CD14-positive monocyte (primary cell): ENCODE data around the gene CELF2. TPM values are rescaled to one million over a fixed set of nuclear protein-coding genes. Genes with fewer than 3 reads are reported as not detected.

ENCODE experiments used
- DNase-seq, 3 donors: peaks; one replicate each; pipeline ENCODE4 v3.0.0-alpha.2; 2011 to 2022
- H2AFZ ChIP-seq: 2 replicates; pipeline ENCODE4 v1.6.0; 2012; ENCODE audit warnings: mild to moderate bottlenecking, low read depth, low read length, inconsistent platforms; ENCODE audit not compliant: insufficient read depth, poor library complexity, severe bottlenecking
- H3K27ac ChIP-seq, 2 donors: 1 replicate in 1 of 2; 2 replicates in 1 of 2; pipeline ENCODE4 v1.5.1; 2012 to 2013; ENCODE audit warnings: low read length in 2 of 2, control low read depth in 1 of 2, inconsistent platforms in 1 of 2, low read depth in 1 of 2, mild to moderate bottlenecking in 1 of 2
- H3K27me3 ChIP-seq, 2 donors: one replicate each; pipeline versions ENCODE4 v1.6.0 to v1.6.1; 2011 to 2013; ENCODE audit warnings: low read length in 2 of 2; ENCODE audit not compliant: control insufficient read depth in 2 of 2, insufficient read depth in 2 of 2
- H3K36me3 ChIP-seq, 2 donors: replicated peaks in 1 of 2; 1 replicate in 1 of 2; 2 replicates in 1 of 2; pipeline versions ENCODE4 v1.5.1 to v1.6.1; 2012 to 2013; ENCODE audit warnings: low read length in 2 of 2, control low read depth in 1 of 2, inconsistent platforms in 1 of 2, mild to moderate bottlenecking in 1 of 2; ENCODE audit not compliant: insufficient read depth in 2 of 2, control insufficient read depth in 1 of 2
- H3K4me1 ChIP-seq, 2 donors: 1 replicate in 1 of 2; 2 replicates in 1 of 2; pipeline versions ENCODE4 v1.5.1 to v1.6.1; 2012 to 2013; ENCODE audit warnings: low read length in 2 of 2, control low read depth in 1 of 2, inconsistent platforms in 1 of 2, mild to moderate bottlenecking in 1 of 2, moderate library complexity in 1 of 2; ENCODE audit not compliant: insufficient read depth in 2 of 2, control insufficient read depth in 1 of 2
- H3K4me2 ChIP-seq: replicated peaks from 2 replicates; pipeline ENCODE3; 2012; ENCODE audit warnings: low read length, moderate library complexity, mild to moderate bottlenecking; ENCODE audit not compliant: poor library complexity, severe bottlenecking; ENCODE audit errors: extremely low read depth
- H3K4me3 ChIP-seq, 3 experiments: fragments of 200-600 bp in 1 of 3; sonication (generic) in 1 of 3; replicated peaks in 1 of 3; 1 replicate in 2 of 3; 2 replicates in 1 of 3; pipeline ENCODE4 v1.5.1; 2011 to 2013; ENCODE audit warnings: low read length in 3 of 3, mild to moderate bottlenecking in 3 of 3, control low read depth in 2 of 3, low read depth in 2 of 3, inconsistent platforms in 1 of 3, moderate library complexity in 1 of 3
- H3K79me2 ChIP-seq: 2 replicates; pipeline ENCODE4 v1.6.0; 2012; ENCODE audit warnings: mild to moderate bottlenecking, control low read depth, inconsistent platforms, low read length, moderate library complexity; ENCODE audit not compliant: insufficient read depth
- H3K9ac ChIP-seq: 2 replicates; pipeline ENCODE4 v1.6.0; 2017; ENCODE audit warnings: low read length, mild to moderate bottlenecking; ENCODE audit not compliant: insufficient read depth, poor library complexity, severe bottlenecking
- H3K9me3 ChIP-seq, 2 donors: replicated peaks in 1 of 2; 1 replicate in 1 of 2; 2 replicates in 1 of 2; pipeline versions ENCODE4 v1.5.1 to v1.6.1; 2012 to 2013; ENCODE audit warnings: low read length in 2 of 2, control low read depth in 1 of 2; ENCODE audit not compliant: control insufficient read depth in 1 of 2, insufficient read depth in 1 of 2
- H4K20me1 ChIP-seq: 2 replicates; pipeline ENCODE4 v1.6.0; 2012; ENCODE audit warnings: mild to moderate bottlenecking, low read length, control low read depth, moderate library complexity; ENCODE audit not compliant: insufficient read depth
- H3K27ac Mint-ChIP-seq, 7 donors: one replicate each; pipeline ENCODE4 v1.8.0; 2020; ENCODE audit warnings: mild to moderate bottlenecking in 7 of 7, mixed read lengths in 7 of 7, moderate library complexity in 6 of 7, inconsistent platforms in 2 of 7
- H3K27me3 Mint-ChIP-seq, 3 donors: one replicate each; pipeline ENCODE4 v1.8.0; 2021 to 2022; ENCODE audit warnings: low read depth in 3 of 3, mild to moderate bottlenecking in 3 of 3, mixed read lengths in 3 of 3, moderate library complexity in 3 of 3, inconsistent platforms in 1 of 3
- H3K36me3 Mint-ChIP-seq, 2 donors: one replicate each; pipeline ENCODE4 v1.8.0; 2020; ENCODE audit warnings: mixed read lengths in 2 of 2, inconsistent platforms in 1 of 2, mild to moderate bottlenecking in 1 of 2
- H3K4me1 Mint-ChIP-seq: one replicate; pipeline ENCODE4 v1.8.0; 2020; ENCODE audit warnings: mild to moderate bottlenecking, mixed read lengths
- H3K4me3 Mint-ChIP-seq, 2 donors: one replicate each; pipeline ENCODE4 v1.8.0; 2020; ENCODE audit warnings: mild to moderate bottlenecking in 2 of 2, mixed read lengths in 2 of 2, moderate library complexity in 1 of 2
- H3K9me3 Mint-ChIP-seq, 7 donors: one replicate each; pipeline ENCODE4 v1.8.0; 2020 to 2022; ENCODE audit warnings: mixed read lengths in 7 of 7, mild to moderate bottlenecking in 6 of 7, moderate library complexity in 6 of 7, inconsistent platforms in 2 of 7
- CTCF ChIP-seq: fragments of 200-600 bp; IDR thresholded peaks from one replicate; pipeline ENCODE4 v1.8.0; 2022; ENCODE audit warnings: antibody characterized with exemption, mild to moderate bottlenecking
- WGBS: methylation state at CpG from one replicate; pipeline ENCODE4 v1.1.5; 2013; ENCODE audit warnings: missing lambda C conversion rate; ENCODE audit not compliant: insufficient coverage; 5-methylcytosine and 5-hydroxymethylcytosine counted together
- intact Hi-C, 2 donors: fragments of 100-400 bp; cut with micrococcal nuclease; formaldehyde crosslinking; loops; one replicate each; pipeline versions ENCODE4 v1.15.0 to v1.15.1; 2023
- polyA plus RNA-seq, 3 donors: library from polyadenylated mRNA; depleted of rRNA in 1 of 3; unstranded in 2 of 3; stranded (reverse) in 1 of 3; fragments of 300-500 nt in 2 of 3; fragments of >200 nt in 1 of 3; fragmentation: Illumina TruSeq in 2 of 3; gene quantifications; 1 replicate in 2 of 3; 2 replicates in 1 of 3; pipeline ENCODE4 v1.2.3, GENCODE V29; 2012 to 2021

The CELF2 gene
- polyA plus RNA-seq, 3 donors = 53.5 to 93.3 (median 80.5) TPM

DNA sequence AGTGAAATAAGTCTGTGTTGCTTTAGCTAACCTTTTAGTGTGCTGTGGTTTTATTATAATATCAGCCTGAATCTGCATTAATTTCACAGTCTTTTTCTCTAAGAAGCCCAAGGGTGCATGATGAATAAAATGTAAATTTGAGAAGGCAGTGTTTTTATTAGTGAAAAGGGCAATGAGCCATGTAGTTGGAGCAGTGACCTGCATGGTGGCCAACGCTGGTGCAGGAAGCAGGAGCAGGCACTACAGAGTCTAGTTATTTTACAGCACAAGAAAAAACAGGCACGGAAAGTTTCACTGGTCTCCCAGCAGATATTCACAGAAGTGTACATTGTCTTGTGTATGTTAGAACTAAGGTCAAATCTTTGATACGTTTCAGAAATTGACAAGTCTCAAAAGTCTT, 247.8 kb downstream of the CELF2 start:
- intact Hi-C loops = no loop called here
- no peaks in the 10 kb centered on the region for H3K27me3 ChIP-seq
- no peak overlapping the region for H3K27ac ChIP-seq
- Mint-ChIP-seq H3K9me3 (no peaks in the 10 kb centered on the region), H3K27me3 (no peaks in the 10 kb centered on the region), H3K4me3 (no peak overlapping the region), H3K27ac (no peak overlapping the region), H3K36me3 (peaks cover 88 to 97% of the 10 kb centered on the region in 2 donors), H3K4me1 (no peaks in the 10 kb centered on the region)
- H3K9me3 ChIP-seq = no peaks in the 10 kb centered on the region
- no peak overlapping the region for H2AFZ ChIP-seq
- peaks cover 100% of the 10 kb centered on the region for H3K79me2 ChIP-seq
- no peak for TF ChIP-seq CTCF
- 80% methylated on average over 3 of the region's 3 CpGs for WGBS
- peaks cover 100% of the 10 kb centered on the region for H4K20me1 ChIP-seq
- H3K4me1 ChIP-seq = no peaks in the 10 kb centered on the region
- H3K36me3 ChIP-seq = peaks cover 97 to 100% of the 10 kb centered on the region in 2 donors
- no peak overlapping the region for H3K4me3 ChIP-seq
- no peak overlapping the region for H3K4me2 ChIP-seq
- no peak overlapping the region for H3K9ac ChIP-seq
- DNase-seq = no peak

DNA sequence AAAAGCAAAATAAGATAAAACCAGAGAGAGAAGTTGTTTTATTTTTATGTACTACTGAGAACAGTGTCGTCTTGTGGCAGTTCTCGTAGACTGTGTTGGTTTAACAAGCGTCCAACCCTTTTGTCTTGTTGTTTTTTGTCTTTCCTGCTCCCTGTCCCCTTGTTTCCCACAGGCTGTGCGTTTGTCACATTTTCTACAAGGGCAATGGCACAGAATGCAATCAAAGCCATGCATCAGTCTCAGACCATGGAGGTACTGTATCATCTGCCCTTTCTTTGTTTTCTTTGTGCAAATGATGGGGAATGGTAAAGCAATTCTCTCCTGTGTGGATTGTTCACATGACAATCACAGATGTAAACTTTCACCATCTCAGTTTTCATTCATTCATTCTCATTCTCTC, 248.8 kb downstream of the CELF2 start:
- intact Hi-C loops = no loop called here
- Histone ChIP-seq H4K20me1 (peaks cover 100% of the 10 kb centered on the region), H3K79me2 (peaks cover 100% of the 10 kb centered on the region), H3K4me1 (no peaks in the 10 kb centered on the region), H3K27ac (peak overlapping the region in 1 of 2 donors; percentile 4), H3K4me3 (no peak overlapping the region), H3K9ac (no peak overlapping the region), H3K27me3 (no peaks in the 10 kb centered on the region), H3K36me3 (peaks cover 97 to 100% of the 10 kb centered on the region in 2 donors), H2AFZ (no peak overlapping the region), H3K9me3 (no peaks in the 10 kb centered on the region), H3K4me2 (no peak overlapping the region)
- Mint-ChIP-seq H3K36me3 (peaks cover 89 to 97% of the 10 kb centered on the region in 2 donors), H3K4me3 (no peak overlapping the region), H3K27me3 (no peaks in the 10 kb centered on the region), H3K9me3 (no peaks in the 10 kb centered on the region), H3K27ac (peak overlapping the region in 2 of 7 donors; percentile 35 to 61), H3K4me1 (no peaks in the 10 kb centered on the region)
- no peak for TF ChIP-seq CTCF
- 92% methylated on average over 4 of the region's 4 CpGs for WGBS
- DNase-seq = no peak
